PFSK-1 (cell line): ENCODE measurements around the gene NAA50.

Experiments used
- FOXP2 ChIP-seq: optimal IDR thresholded peaks from 2 replicates; pipeline ENCODE3; 2011; ENCODE audit warnings: borderline replicate concordance, control low read depth, inconsistent platforms; ENCODE audit not compliant: insufficient read depth; ENCODE audit errors: extremely low read length, extremely low read depth
- POLR2AphosphoS5 ChIP-seq: IDR thresholded peaks from 2 replicates; pipeline ENCODE4 v1.6.1; 2012; ENCODE audit warnings: low read depth, mild to moderate bottlenecking, control low read depth, low read length, moderate library complexity
- REST ChIP-seq, 2 experiments: IDR thresholded peaks; 2 replicates each; pipeline versions ENCODE4 v1.6.1 to v1.8.0; 2011 to 2012; ENCODE audit warnings: low read depth in 2 of 2, low read length in 2 of 2, control low read depth in 1 of 2, inconsistent platforms in 1 of 2, mild to moderate bottlenecking in 1 of 2, moderate library complexity in 1 of 2; ENCODE audit not compliant: insufficient read depth in 1 of 2
- SIN3A ChIP-seq: IDR thresholded peaks from 2 replicates; pipeline ENCODE4 v1.6.1; 2012; ENCODE audit warnings: mild to moderate bottlenecking, low read length, moderate library complexity, borderline replicate concordance; ENCODE audit not compliant: insufficient read depth
- TAF1 ChIP-seq: IDR thresholded peaks from 2 replicates; pipeline ENCODE4 v1.6.1; 2012; ENCODE audit warnings: low read length, control low read depth, borderline replicate concordance; ENCODE audit not compliant: insufficient read depth

- TF ChIP-seq POLR2AphosphoS5, result no peak
- TF ChIP-seq TAF1, result no peak
- TF ChIP-seq REST (IDR thresholded peaks at IDR 0.05; ENCODE audit: insufficient read depth in 1 of 2, low read depth in 2 of 2, low read length in 2 of 2), result no peak
- no peak for TF ChIP-seq FOXP2
- no peak for TF ChIP-seq SIN3A
Measured at GRCh38 chr3:113747283-113748046, 1.4 kb upstream of the NAA50 start.
